ENCODE measurements around the gene REEP6.
A peak's percentile ranks its signal among the peaks of the same experiment; 100 is the strongest.
"Not testable (repeated sequence)": the region's sequence is repeated elsewhere in the genome, so short reads cannot be mapped to it uniquely, and the experiment has no call there.

Gene REEP6

DNA sequence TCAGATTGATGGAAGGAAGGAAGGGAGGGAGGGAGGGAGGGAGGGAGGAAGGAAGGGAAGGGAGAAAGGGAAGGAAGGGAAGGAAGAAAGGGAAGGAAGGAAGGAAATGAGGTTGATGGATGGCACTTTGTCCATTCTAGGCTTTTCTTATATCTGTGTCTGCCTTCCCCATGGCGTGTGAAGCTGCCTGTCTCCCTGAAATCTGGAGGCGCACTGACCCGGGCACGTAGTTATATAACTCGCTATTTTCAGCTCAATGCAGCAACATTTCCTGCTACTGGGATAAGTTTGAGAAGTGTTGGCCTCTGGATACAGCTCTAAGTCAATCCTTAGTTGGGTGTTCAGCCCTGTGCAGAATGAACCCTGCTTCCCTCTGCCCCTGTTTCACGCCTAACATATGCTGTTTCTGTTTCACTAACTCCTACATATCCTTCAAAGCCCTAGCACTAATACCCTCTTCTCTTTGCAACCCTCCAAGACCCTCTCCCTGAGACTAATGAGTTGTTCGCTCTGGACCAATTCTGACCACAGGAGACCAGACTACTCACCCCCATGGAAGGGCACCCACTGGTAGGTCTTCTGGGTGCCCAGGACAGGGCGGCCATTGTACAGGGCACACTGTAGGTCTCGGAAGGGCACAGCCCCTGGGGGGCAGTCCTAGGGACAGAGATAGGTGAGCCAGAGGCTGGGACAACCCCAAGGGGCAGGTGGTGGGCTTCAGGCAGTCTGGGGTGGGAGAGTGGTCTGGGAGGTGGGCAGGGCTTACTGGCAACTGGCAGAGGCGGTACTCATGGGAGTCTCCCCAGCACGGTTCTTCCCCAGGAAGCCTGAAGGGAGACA lies 18.8 kb downstream of the REEP6 start:
- no peak for DNase-seq

DNA sequence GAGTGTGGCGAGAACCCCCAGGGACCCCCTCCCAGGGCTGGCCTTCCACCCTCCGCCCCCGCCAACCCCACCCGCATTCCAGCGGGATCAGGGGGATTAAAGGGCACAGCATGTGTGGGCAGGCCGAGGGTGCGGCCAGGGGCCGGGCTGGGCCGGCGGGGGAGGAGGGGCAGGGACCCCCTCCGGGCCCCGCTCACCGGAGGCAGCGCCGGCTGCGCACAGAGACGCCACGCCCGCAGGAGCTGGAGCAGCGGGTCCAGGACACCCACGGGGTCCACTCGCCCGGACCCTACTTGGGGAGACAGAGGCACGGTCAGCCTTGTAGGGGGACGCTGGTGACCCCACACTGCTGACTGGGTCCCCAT lies 19.4 kb downstream of the REEP6 start:
- no peak for DNase-seq

DNA sequence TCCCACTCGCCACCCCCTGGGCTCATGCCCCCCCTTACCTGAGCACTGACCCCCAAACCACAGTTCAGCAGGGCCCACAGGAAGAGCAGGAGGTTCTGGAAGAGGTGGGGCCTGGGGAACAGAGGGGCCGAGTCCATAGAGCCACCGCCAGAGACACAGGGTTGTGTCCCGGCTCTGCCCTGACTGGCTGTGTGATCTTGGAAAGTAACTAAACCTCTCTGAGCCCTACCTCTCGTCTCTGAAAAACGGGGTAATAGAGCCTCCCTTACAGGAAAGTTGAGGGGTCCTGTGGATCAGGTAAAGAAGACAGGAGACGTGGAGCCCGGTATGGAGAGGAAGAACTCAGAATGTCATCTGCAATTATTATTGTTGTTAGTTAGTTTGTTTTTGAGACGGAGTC lies 19.8 kb downstream of the REEP6 start:
- no peak for DNase-seq

DNA sequence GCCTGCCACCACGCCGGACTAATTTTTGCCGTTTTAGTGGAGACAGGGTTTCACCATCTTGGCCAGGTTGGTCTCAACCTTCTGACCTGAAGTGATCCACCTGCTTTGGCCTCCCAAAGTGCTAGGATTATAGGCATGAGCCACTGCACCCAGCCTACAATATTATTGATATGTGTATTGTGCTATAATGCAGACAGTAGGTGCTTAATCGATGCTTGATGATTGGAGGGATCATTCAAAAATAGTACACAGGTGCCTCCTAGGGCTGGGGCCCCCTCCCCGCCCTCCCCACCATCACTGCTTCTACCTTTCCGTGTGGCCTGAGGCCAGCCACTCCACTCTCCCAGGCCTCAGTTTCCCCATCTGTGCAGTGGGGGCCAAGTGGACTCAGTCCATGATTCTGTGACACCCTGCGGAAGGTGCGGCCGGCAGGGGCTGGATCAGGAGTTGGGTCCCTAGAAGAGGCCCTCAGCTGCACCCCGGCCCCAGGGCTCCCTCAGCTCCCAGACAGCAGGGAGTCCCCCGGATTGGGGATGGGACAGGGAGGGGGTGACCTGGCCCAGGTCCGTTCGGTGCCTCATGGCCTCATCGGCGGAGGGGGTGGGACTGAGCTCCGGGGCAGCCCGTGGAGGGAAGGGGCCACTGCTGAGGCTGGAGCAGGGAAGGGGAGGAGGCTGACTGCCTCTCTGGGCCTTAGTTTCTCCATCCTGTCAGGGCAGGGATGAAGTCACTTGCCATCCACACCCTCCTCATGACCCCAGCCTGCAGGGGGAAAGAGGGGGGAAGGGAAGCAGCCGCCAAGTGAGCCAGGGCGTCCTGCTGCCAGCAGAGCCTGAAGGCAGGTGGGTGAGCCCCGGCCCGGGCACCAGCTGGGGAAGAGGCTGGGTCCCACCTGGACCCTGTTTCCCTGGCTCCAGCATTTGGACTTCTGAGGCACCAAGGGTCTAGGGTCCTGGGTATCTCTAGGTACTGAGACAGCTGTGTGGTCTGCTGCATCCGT lies 20.6 kb downstream of the REEP6 start:
- DNase-seq, result no peak

DNA sequence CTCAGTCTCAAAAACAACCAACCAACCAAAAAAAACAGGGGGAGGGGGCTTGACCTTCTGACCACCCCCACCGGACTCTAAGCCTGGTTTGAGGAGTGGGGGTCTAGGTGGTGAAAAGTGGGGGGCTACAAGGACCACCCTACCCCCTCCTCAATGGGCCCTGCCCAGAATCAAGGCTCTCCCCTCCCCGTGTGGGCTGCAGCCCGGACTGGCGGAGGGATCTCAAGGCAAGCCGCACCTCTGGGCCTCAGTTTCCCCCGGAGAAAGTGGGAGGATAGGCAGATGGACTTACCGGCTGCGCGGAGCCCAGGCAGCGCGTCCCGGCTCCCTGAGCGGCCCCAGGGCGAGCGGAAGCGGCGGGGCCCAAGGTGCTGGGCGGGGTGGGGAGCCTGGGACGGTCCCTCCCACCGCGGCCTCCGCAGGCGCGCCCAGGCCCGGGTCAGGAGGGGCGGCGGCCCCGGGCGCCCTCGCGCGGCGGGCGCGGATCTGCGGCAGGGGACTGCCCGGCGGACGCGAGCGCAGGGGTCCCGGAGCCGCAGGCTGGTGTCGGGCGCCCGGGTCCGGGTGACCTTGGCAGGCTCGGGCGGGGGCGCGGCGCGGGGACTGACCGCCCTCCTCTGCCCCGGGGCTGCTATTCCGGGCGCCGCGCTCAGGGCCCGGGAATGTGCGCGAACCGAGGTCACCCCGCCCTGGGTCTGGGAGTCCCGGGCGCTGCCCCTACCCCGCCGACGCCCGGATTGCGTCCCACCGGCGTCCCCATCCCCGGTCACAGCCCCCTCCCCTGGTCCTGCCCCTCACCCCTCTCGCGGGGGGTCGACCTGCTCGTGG lies 21.9 kb downstream of the REEP6 start, which contains the start of gene ADAMTSL5:
Gene ADAMTSL5 (minus strand): TSS at position 349 of the 828 bp plus-strand sequence. CDS start 2,076 bp downstream, outside the sequence.
- DNase-seq, result peak; percentile 53

DNA sequence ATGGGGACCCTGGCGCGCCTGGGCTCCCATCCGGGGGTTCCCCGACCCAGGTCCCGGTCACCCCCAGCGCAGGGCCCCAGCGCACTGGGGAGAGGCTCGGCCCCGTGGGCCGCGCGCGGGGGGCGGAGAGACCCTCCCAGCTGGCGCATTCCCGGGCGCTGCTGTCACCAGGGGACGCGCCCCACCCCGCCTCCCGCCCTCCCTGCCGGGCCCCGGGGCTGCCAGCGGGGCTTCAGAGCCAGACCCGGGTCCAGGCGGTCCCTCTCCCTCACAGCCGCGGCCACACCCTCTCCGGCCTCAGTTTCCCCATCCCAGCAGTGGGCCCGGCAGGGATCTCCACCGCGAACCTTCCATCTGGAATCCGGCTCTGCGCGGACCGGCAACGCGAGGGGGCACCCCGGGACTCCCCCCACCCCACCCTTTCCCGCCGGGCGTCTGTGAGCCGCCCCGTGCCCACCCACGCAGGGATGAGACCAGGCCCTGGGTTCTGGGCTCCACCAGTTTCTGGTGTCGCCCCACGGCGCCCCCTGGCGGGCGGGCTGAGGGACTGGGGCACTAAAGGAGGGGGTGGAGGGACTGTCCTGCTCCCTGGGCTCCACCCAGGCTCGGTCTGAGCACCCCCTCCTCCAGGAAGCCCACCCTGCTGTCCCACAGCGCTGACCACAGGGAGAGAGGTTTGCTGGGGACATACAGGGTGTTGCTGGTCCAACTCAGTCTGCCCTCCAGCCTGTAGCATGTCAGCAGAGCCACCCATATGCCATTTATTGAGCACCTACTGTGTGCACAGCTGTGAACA lies 22.7 kb downstream of the REEP6 start:
- peak; percentile 60 for DNase-seq

DNA sequence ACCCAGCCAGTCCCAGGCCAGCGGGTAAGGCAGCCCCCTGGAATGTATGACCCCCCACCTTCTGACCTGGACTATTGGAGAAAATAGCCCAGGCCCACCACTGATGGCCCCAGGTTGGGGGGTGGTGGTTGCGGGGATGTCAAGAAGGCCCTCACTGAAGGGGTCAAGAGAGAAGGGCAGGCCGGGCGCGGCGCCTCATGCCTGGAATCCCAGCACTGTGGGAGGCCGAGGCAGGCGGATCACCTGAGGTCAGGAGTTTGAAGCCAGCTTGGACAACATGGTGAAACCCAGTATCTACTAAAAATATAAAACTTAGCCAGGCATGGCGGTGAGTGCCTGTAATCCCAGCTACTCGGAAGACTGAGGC lies 23.3 kb downstream of the REEP6 start:
- no peak for DNase-seq

DNA sequence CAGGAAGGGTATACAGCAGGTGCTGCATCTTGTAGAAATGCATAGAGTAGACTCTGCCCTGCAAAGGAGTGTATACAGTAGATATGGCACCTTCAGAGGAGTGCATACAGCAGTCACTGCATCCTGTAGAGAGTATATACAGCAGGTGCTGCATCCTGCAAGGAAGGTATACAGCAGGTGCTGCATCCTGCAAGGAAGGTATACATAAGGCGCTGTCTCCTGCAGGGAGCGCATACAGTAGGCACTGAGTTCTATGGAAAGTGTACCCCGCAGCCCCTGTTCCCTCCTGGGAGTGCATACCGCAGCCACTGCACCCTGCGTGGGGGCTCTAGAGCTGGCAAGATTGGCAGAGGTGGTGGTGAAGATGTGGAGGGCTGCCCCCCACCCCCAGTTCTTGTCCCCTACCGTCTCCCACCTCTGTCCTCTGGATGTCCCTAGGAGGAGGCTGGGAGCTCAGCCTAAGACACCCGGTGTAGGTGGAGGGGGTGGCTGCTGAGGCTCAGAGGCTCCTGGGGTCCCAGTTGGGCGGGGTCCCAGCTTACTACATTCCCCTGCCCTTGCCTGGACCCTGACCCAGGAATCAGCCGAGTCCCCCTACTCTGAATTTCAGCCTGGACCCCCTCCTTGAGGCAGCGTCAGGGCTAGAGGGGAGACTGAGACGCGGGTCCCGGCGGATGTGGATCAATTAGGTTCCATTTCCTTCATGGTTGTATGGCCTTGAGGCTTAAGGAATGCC lies 24.2 kb downstream of the REEP6 start:
- DNase-seq, result no peak

DNA sequence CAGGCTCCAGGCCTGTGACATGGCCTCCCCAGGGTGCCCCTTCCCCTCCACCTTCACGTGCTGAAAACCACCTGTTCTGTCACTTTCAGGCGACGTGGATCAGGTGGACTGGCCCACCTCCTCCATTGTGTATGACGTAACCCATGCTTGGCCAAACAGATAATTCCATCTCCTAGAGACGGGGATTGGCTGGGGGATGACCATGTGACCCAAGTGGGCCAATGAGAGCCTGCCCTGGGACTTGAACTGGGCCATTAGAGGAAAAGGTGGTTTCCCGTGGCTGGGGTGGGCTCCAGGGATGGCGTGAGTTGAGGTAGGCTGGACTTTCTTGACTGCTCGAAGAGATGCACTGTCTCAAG lies 25.4 kb downstream of the REEP6 start:
- no peak for DNase-seq

DNA sequence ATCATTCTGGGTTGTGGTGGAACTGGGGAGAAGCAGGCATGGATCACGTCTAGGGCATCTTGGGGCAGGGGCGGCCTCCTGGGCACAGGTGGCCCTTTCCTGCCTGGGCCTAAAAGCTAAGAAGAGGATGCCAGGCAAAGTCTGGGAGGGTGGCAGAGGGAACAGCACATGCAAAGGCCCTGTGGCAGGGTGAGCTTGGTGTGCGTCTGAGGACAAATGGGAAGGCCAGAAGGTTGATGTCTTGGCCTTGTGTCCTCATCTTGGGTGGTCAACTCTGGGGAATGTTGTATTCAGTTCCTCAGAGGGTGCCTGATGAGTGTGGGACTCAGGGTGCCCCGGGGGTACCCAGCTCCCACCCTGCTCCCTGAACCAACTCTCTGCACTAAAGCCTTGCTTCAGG lies 27.5 kb downstream of the REEP6 start:
- no peak for DNase-seq

DNA sequence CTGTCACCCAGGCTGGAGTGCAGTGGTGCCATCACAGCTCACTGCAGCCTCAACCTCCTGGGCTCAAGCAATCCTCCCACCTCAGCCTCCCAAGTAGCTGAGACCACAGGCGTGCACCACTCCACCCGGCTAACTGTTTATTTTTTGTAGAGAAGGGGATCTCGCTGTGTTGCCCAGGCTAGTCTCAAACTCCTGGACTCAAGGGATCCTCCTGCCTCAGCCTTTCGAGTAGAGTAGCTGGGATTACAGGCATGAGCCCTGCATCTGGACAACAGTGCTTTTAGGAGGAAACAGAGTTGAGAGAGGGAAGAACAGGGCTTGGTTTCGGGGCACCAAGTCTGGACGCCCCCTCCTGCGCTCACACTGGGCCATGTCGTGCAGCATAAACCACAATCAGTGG lies 28.8 kb downstream of the REEP6 start:
- not testable (repeated sequence) for DNase-seq

DNA sequence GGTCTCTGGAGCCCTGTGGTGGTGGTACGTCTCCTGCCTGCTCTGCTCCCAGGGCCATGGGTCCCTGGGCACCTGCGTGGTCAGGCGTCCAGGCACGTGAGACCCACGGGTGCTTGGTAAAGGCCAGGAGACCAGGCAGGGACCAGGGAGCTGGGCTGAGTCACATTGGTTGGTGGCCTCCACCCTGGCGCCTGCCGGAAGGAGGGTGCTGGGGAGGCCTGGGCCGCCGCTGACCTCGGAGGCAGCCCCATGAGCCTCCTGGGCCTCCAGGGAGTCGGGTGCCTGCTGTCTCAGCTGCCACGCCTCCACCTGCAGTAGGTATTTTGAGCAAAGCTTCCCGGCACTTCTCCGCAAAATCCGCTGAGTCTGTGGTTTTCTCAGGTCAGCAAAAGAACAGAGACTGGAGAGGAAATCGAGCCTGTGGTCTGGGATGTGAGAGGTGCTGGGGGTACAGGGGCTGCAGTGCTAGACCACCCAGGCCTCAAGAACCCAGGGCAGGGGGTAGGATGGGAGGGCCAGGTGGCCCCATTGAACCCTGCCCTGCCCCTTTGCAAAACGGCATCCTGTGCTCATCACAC lies 29.3 kb downstream of the REEP6 start:
- no peak for DNase-seq

DNA sequence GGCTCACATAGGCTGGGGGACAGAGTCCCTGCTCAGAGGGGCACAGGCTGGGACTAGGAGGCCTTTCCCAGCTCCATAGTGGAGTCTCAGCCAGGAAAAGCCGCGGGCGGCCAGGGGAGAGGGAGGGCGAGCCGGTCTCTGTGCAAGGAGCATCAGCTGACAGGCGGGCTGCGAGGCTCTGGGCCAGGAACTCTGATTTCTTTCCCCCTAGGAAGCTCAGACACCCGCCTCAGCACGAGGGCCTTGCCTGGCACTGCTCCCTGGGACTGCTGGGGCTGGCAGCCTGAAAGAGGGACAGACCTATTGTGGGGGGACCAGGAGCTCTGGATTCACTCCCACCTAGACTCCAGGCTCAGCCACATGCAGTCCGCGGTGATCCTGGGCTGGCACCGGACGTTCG lies 30.7 kb downstream of the REEP6 start:
- DNase-seq, result no peak

DNA sequence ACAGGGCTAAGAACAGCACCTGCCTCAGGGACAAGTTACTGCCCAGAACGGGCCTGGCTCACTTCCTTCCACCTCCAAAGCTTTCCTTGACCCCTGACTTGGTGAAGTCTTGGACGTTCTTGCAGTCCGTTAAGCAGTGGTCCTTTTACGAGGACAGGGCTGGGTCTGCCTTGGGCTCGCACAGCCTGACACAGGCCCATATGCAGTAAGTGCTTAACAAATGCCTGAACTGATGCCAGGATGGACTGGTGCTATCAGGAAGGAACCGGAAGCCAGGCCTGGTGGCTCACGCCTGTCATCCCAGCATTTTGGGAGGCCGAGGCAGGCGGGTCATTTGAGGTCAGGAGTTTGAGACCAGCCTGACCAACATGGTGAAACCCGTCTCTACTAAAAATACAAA lies 31.1 kb downstream of the REEP6 start:
- DNase-seq, result no peak

DNA sequence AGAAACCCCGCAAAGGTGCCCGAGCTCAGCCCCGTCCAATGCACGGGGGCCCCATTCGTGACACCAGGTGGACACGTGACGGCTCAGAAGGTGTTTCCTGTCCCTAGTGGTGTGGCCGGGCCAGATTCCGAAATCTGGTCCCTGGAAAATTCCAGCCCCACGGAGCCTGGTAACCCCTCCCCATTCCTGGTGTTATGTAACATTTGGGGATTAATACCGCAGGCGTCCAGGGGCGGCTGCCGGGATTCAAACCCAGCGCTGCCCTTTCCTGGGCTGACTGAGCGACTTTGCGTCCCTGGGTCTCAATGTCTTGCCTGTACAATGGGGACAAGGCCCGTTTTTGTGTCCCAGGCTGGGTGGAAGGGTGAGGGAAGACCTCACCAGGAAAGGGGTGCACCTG lies 31.9 kb downstream of the REEP6 start:
- no peak for DNase-seq

DNA sequence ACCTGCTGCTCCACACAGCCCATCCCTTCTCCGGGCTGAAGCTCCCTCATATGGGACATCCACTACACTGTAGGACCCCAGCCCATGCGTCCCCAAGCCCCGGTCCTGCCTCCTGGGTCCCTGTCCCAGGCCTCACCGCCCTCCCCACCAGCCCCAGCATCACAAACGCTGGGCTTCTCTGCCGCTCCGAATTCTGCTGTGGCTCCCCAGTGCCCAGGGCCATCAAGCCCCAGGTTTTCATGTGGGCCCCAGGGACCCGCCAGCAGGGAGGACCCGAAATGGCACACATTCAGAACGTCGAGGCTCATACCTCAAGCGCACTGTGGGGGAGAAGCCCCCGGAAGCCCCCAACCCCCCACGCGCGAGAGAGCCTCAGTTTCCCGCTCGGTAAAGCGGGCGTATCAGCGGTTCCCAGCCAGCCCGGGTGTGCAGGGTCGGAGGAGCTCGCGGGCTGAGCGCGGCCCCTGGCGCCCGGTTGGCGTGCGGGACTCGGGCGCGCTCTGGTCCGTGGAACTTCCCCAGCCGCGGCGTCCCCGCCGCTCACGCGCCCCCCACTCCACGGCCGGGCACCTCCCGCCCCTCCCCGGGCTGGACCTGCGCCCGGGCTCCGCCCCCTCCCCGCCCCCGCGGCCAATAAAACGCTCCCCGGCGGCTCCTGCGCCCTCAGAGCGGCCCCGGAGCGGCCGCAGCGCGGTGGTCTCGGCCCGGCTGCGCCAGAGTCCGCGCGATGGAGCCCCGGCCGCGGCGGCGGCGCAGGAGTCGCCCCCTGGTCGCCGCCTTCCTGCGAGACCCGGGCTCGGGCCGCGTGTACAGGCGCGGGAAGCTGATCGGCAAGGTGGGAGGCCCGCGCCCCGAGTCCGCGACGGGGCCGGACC lies 32.7 kb downstream of the REEP6 start, which contains the start of gene PLK5:
Gene PLK5 (plus strand): TSS at position 666 of the 875 bp plus-strand sequence. CDS start 2,920 bp downstream, outside the sequence.
- no peak for DNase-seq

DNA sequence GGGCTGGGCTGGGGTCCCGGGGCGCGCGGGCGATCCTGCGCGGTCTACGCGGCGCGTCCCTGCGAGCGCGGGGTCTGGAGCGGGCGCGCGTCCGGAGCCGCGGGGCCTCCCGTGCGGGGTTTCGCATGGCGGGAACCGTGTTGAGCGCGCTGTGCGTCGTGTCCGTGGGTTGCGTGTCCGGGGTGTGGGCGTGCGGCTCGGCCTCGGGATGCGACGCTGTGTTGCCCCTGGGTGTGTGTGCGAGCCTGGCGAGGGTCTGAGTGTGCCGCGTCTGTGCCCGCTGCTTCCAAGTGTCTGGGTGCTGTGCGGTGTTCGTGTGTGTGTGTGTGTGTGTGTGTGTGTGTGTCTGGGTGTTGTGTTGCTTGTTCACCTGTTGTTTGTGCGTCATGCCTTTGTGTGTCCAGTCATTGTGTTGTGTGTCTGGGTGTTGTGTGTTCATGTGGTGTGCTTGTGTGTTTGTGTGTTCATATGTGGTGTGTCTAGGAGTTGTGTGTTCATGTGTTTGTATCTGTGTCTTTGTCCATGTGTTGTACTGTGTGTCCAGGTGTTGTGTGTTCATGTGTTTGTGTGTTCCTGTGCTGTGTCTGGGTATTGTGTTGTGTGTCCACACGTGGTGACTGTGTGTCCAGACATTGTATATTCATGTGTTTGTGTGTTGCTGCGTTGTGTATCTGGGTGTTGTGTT lies 33.4 kb downstream of the REEP6 start:
- no peak for DNase-seq

DNA sequence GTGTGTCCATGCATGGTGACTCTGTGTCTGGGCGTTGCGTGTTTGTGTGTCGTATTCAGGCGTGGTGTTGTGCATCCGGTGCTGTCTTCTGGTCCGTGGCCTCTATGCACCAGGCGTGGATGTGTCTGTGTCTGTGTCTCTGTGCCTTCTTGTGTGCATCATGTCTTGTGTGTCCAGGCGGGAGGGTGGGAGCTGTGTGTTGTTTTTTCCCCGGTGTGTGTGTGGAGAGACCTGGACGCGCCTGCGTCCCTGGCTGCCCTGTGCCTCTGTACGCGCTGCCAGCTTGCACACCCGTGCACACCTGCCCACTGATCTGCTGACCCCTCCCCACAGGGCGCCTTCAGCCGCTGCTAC lies 34.0 kb downstream of the REEP6 start:
- DNase-seq, result no peak

DNA sequence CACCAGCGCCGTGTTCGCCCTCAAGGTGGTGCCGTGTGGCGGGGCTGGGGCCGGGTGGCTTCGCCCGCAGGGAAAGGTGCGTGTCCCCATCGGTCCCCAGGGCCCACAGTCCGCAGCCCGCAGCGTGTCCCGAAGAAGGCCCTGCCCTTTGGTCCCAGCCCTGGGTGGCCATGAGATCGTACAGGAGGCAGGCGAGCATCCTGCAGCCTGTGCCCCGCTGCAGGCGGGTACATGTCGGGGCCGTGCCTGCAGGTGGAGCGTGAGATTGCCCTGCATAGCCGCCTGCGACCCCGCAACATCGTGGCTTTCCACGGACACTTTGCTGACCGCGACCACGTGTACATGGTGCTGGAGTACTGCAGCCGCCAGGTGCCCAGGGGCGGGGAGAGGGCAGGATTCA lies 34.4 kb downstream of the REEP6 start:
- no peak for DNase-seq
